Left renal cortex interstitium (tissue), 4 donors: ENCODE data around the gene CHST2. TPM values are rescaled to one million over a fixed set of nuclear protein-coding genes. Genes with fewer than 3 reads are reported as not detected.
"Not testable (repeated sequence)": the region's sequence is repeated elsewhere in the genome, so short reads cannot be mapped to it uniquely, and the experiment has no call there.

Experiments used
- DNase-seq, 4 donors: peaks; one replicate each; pipeline ENCODE4 v3.0.0-alpha.2; 2013; ENCODE audit warnings: low read depth in 4 of 4, low spot score in 2 of 4, missing footprints in 1 of 4
- polyA plus RNA-seq, 4 donors: library from polyadenylated mRNA; unstranded; fragments of 120-200 nt; gene quantifications; one replicate each; pipeline ENCODE4 v1.2.1, GENCODE V29; 2013; ENCODE audit not compliant: insufficient read length in 4 of 4

The CHST2 gene, protein sequence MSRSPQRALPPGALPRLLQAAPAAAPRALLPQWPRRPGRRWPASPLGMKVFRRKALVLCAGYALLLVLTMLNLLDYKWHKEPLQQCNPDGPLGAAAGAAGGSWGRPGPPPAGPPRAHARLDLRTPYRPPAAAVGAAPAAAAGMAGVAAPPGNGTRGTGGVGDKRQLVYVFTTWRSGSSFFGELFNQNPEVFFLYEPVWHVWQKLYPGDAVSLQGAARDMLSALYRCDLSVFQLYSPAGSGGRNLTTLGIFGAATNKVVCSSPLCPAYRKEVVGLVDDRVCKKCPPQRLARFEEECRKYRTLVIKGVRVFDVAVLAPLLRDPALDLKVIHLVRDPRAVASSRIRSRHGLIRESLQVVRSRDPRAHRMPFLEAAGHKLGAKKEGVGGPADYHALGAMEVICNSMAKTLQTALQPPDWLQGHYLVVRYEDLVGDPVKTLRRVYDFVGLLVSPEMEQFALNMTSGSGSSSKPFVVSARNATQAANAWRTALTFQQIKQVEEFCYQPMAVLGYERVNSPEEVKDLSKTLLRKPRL
- polyA plus RNA-seq = 10 to 100 TPM; 23.1 to 46.6 (median 31.8) TPM

DNA sequence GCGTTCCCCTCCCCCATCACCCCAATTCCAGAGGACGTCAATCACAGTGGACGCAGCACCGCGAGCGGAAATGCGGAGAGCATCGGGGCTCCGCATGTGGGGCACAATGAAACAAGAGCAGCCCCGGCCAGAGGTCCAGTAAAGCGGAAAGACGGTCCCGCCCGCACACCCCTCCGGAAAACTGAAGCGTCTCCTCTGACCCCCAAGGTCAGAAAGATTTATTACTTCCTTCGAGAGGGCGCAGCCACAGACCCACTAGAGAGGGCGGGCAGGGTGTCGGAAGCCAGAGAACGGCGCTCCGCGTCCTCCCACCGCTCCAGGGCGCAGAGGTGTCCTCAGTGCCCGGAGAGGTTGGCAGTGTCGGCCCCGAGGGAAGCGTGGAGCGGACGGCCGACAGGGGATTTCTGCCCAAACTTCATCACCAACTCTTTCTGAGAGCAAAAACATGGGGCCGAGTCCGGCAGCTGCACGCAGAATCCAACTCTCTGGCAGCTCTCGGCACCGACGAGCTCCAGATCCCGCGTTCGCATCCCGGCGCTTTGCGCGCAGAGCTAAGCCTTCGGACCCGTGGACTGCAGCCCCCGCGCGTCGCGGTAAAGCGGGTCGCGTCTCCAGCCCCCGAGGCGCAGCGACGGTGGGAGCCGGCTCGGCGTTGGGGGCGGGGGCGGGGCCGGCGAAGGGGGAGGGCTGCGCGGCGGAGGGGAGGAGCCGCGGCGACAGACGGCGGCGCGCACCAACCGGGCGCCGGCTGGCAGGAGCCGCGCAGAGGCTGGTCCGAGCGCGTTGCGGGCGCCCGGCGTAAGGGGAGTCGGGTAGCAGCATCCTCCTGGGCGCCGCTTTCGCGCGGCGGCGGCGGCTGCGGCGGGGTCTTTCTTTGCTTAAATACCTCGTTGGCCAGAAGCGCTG lies at the start of gene CHST2:
Gene CHST2 (plus strand): TSS at position 763 of the 906 bp plus-strand sequence. CDS start 1,046 bp downstream, outside the sequence.
- peak in 3 of 4 donors; percentile 64 to 73 (median 65) for DNase-seq

DNA sequence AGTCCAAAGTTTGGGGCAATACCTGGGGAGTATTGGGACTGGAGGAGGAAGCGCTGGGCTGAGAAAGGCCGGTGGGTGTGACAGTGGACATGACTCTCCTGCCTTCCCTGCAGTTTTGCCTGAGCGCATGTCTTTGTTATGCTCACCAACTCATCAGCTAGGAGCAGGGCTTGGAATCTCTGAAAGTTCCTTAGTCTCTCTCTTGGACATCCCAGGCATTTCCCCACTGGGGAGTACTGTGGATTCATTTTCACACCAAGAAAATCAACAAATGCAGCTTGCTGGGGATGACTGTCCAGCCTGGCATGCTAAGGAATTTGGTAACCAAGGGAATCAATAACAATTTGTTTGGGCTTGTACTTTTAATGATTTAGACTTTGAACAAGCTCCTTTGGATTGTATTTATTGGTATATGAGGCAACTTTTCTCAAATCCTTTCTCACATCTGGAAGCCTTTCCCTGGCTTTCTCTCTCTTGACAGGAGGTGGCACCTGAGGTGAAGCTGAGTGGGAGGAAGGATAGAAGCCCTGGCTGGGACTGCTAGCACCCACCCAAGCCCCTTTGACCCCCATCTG lies 48.5 kb upstream of the CHST2 start:
- DNase-seq = no peak

DNA sequence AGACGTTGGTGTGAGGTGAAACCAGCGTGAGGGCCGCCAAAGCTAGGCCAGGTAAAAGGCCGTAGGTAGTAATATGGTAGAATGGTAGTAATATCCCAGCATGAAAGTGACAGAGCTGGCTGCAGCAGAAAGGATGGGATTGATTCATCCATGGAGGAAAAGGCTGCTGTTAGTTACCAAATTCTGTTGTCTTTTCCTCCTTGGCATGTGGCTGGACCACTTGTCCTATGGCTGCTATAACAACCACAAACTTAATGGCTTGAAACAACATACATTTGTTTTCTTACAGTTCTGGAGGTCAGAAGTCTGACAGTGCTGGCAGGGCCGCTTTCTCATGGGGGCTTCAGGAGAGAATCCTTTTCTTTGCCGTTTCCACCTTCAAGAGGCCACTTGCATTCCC lies 47.8 kb upstream of the CHST2 start:
- no peak for DNase-seq

DNA sequence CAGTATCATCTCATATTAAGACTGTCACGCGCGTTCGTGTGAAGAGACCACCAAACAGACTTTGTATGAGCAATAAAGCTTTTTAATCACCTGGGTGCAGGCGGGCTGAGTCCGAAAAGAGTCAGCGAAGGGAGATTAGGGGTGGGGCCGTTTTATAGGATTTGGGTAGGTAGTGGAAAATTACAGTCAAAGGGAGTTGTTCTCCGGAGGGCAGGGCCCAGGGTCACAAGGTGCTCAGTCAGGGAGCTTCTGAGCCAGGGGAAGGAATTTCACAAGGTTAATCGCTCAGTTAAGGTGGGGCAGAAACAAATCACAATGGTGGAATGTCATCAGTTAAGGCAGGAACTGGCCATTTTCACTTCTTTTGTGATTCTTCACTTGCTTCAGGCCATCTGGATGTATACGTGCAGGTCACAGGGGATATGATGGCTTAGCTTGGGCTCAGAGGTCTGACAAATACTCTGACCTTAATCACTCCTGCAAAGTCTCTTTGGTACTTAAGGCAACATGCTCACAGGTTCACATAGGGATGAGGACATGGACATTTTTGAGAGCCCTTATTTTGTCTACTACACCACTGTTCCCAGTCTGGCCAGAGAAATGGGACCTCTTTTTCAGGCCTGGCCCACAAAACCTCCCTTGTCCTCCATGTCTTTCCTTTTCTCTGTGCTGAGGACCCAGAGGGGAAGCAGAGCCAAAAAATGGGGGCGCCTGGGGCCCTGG lies 47.1 kb upstream of the CHST2 start:
- not testable (repeated sequence) for DNase-seq

DNA sequence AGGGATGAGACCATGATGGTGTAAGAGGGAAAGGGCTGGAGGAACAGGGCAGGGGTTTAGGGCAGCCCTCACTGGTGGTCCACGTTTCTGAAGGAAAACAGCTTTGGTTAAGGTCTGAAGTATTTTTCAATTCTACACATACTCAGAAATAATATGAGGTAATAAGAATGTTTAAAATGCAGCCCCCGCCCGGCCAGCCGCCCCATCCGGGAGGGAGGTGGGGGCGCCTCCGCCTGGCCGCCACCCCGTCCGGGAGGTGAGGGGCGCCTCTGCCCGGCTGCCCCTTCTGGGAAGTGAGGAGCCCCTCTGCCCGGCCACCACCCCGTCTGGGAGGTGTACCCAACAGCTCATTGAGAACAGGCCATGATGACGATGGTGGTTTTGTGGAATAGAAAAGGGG lies 46.0 kb upstream of the CHST2 start:
- DNase-seq = not testable (repeated sequence)

DNA sequence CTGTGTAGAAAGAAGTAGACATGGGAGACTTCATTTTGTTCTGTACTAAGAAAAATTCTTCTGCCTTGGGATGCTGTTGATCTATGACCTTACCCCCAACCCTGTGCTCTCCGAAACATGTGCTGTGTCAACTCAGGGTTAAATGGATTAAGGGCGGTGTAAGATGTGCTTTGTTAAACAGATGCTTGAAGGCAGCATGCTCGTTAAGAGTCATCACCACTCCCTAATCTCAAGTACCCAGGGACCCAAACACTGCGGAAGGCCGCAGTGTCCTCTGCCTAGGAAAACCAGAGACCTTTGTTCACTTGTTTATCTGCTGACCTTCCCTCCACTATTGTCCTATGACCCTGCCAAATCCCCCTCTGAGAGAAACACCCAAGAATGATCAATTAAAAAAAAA lies 45.6 kb upstream of the CHST2 start:
- not testable (repeated sequence) for DNase-seq

DNA sequence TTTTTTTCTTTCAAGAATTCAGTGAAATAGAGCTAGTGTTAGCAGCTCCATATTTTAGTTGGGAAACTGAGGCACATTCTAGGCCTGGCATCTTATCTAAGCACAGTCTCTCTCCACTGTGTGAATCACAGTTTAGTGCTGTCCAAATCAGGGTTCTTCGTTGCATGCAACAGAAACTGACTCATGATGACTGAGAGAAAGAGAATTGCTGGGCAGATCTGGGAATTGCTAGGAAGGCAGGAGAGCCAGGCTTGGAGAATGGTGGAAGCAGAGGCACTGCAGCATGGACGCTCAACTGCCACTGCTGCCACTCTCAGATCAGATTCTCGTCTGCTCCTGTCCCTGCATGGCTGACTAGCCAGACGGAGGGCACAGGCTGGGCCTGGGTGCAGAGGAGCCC lies 40.7 kb upstream of the CHST2 start:
- no peak for DNase-seq

DNA sequence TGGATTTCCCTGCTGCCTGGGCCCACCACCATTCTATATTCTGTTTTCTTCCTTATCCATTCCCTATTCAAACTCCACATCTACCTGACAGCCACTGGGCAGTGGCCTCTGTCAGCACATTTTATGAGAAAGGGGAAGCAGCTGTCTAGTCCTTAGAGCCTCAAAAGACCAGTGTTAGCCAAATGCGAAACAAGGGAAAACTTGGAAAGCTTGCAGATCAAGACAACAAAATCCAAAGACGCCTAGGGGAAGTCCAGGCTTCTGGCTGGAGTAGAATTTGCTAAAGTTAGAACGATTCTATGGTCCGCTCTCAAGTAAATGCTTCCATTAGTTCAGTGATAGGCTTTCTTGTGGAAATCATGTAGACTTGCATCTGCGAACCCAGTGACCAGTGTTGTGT lies 39.4 kb upstream of the CHST2 start:
- no peak for DNase-seq

DNA sequence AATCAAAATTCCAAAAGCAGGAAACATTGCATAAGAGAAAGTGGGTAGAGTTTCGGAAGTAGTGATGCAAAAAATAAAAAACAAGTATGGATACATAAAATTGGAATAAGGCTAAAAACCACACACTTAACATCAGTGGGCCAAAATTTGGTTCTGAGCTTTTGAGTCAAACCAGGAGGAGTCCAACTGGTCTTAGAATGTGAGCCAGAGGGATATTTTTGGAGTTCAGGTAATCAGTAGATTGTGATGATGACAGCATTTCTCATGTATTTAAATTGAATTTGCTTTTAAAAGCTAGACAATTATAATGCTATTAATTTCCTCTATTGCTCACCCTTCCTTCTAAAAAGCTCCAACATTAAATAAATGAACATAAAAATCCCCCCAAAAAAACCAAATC lies 38.2 kb upstream of the CHST2 start:
- no peak for DNase-seq

DNA sequence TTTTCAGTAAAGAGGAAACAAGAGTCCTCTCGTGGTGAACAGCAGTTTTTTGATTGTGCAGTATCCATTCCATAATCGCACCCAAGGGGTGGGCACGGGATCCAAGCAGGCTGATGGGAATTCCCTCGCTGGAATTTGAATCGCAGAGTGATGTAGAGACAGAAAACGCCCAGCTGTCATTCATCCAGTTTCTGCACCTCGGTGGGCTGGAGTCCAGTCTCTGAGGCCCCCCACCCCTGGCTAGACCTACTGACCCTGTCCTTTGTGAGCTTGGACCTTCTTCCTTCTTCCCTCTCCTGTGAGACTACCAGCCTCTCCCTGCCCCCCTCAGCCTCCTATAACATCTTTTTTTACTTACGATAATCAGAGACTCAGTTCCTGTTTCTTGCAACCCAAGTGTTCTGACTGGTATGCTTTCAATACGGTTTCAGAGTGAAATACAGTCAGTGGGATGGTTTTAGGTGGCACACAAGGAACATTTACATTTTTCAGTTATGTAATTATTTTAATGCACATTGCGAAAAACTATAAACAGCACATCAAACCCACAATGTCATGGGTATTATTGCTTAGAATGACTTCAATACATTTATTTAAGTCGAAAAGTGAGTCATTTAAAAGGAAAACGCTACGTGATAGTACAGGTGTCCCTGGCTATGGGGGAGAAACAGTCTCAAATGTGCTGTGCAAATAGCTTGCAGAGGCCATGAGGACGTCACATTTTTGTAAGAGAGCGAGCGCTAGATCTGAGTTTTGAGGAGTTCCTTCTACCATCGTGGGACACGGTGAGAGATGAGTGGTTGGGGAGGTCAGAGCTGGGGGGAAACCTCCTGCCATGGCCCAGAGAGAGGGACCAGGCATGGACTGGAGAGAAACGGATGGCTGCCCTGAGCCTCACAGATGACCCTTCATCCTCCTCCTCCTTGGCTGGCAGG lies 37.5 kb upstream of the CHST2 start:
- DNase-seq = no peak

DNA sequence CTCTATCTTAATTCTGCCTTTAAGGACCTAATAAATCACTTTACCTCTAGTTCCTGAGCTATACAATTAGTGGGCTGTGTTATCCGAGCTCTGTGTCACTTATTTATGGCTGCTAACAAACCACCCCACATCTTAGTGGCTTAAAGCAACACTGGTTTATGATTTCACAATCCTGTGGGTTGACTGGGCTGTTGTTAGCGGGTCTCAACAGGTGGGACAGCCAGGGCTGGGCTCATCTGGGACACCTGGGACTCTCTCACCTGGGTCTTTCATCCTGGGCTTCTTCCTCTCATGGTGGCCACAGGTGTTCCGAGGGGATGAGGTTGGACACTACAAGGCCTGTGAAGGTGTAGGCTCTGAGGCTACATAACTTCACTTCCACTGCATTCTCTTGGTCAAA lies 35.8 kb upstream of the CHST2 start:
- DNase-seq = no peak

DNA sequence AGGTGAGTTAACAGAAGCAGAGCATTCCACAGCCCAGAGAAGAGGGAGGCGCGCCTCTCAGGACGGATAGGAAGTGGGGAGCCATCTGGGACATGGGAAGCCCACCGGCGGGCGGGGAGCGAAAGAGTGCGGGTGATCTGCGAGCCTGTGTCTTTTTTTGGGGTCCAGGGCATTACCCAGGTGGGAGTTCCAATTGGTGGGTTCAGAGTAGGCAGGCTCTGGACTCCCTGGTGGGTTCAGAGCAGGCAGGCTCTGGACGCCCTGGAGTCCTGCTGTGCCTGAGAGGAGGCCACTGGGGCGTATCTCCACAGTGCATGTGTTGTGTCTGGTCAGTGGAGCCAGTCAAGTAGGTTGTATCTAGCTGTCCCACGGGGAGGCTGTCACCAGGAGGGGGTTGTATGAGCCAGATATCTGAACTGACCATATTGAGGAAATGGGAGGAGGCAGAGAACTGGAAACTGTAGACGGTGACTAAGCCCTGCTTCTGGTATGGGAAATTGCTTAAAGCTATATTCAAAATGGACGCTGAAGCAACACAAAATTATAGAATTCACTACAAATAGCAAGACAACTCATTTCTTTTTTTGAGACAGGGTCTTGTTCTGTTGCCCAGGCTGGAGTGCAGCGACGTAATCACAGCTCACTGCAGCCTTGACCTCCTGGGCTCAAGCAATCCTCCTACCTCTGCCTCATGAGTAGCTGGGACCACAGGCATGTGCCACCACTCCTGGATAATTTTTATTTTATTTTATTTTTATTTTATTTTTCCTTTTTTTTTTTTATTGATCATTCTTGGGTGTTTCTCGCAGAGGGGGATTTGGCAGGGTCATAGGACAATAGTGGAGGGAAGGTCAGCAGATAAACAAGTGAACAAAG lies 34.5 kb upstream of the CHST2 start:
- no peak for DNase-seq

DNA sequence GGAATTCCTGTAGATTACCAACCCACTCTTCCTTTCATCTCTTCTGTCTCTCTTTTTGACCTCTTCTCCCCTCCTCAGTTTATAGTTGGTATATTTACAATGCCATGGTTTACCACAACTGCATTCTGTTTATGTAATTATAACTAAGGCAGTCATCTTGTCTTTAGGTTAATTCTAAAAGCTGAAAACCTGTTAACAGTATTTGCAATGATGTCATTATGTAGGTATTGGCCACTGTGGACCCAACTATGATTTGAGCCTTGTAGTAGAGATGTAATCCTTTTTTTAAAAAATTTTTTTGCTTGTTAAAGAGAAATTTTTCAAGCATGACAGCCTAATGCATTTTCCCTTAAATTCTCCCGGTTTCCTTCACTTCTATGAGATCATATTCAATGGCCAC lies 30.7 kb upstream of the CHST2 start:
- DNase-seq = no peak

DNA sequence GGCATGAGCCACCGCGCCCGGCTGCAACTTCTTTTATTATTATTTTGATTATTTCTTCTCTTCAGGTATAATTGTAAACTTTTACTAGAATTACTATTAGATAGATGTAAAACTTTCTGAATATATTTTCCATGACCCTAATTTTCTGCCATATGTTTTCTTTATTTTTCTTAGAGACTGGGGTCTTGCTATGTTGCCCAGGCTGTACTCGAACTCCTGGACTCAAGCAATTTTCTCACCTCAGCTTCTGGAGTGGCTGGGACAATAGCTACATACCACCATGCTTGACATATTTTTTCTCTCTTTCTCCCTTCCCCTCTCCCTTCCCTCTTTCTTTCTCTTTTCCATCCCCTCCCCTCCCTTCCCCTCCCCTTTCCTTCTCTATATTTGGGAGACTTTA lies 29.6 kb upstream of the CHST2 start:
- no peak for DNase-seq

DNA sequence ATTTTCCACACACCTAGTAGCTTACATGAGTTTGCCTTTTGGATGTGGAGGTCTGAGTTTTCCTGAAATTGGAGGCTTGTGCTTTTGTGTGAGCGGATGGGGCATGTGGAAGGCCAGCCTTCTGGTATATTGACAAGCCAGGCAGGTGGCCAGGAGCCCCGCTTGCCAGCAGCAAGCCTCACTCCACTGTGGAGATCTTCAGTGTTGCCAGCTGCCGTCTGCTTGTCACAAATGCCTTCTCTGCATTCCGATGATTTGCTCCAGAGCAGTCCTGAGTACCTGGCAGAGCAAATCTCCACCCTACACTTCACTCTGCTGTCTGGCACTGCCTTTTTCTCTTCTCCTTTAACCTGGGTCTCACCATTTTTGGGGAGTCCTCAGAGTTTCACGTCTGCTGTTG lies 29.1 kb upstream of the CHST2 start:
- no peak for DNase-seq

DNA sequence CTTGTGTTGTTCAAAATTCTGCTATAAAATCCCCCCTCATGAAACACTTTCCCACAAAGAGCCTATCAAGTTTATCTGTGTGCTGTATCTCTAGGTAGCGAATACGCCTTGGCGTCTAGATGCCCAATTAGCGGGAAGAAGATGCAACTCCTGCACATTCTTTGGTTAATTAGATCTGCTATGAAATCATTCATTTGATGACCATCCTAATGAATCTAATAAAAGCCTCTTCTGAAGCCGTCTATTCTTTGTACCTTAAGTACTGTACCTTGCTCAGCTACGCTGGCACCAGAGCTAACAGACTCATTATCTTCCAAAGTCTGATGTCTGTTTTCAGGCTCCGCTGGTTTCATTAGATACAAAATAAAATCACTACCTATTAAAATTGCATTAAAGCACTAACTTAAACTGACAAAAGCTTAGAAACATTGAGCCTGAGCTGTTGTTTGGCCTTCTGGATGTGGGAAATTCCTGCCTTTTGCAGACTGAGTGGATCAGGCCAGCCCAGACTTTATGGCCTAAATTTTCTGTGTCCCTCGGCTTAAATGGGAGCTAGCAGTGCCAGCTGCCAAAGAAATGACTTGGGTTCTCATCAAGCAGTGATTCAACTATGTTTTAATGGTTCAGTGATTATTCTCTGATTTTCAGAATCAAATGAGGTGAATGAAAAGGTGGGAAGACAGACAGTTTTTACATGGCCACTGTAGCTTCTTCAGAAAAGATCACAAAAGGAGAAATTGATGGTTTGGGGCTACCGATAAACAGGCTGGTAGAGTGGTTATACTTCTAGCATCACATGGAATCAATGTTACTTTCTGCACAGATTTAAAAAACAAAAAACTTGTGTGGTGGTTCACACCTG lies 28.4 kb upstream of the CHST2 start:
- no peak for DNase-seq

DNA sequence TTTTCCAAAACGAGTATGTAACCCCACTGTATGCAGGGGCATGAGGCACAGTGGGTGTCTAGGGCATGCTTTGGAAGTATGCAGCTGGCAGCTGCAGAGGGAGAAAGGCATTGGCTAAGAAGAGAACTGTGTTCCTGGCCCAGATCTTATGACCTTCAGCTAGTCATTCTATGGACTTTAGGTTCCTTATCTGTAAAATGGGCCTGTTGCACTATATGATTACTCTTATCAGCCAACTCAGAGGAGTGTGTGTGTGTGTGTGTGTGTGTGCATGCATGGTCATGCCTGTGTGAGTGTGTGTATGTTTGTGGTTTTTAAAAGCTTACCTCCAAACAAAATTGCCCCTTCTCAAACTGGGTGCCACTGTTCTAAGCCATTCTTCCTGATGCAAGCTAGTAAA lies 27.4 kb upstream of the CHST2 start:
- no peak for DNase-seq
